IMR-90 (cell line): Measurements from ENCODE around the gene VLDLR. TPM values are rescaled to one million over a fixed set of nuclear protein-coding genes. Genes with fewer than 3 reads are reported as not detected.
A peak's percentile ranks its signal among the peaks of the same experiment; 100 is the strongest.

Experiments
- ATAC-seq: fragments of 200-7000 bp; cut with Tn5 transposase; 2 replicates; pipeline ENCODE4 v1.9.1; 2020; ENCODE audit warnings: low read depth, mild to moderate bottlenecking, moderate library complexity
- BruUV-seq: library from RNA; stranded (reverse); fragments of 400-500 nt; replicated peaks from 2 replicates; lab custom pipeline; 2021; lab: Mats Ljungman, UMichigan
- CTCF ChIA-PET: fragments of 300-600 bp; formaldehyde crosslinking; extraction: SDS; loops from one replicate; lab custom pipeline; 2021; ENCODE audit warnings: antibody characterized with exemption; lab: Yijun Ruan, JAX
- POLR2A ChIA-PET: fragments of 300-600 bp; sonication (Branson Sonifier 250); formaldehyde crosslinking; loops from one replicate; lab custom pipeline; 2022; ENCODE audit warnings: antibody characterized with exemption; ENCODE audit not compliant: unreplicated experiment; lab: Charles Lee
- DNase-seq: peaks from one replicate; pipeline ENCODE4 v3.0.0; 2013
- H2AFZ ChIP-seq: replicated peaks from 2 replicates; pipeline ENCODE3; 2013; ENCODE audit warnings: low read length, mild to moderate bottlenecking; ENCODE audit not compliant: poor library complexity
- H2AK5ac ChIP-seq: 2 replicates; pipeline ENCODE4 v1.6.1; 2013; ENCODE audit warnings: low read depth, low read length, inconsistent platforms
- H2AK9ac ChIP-seq: replicated peaks from 2 replicates; pipeline ENCODE3; 2013; ENCODE audit warnings: mild to moderate bottlenecking, low read depth, low read length, moderate library complexity; ENCODE audit not compliant: poor library complexity
- H2BK120ac ChIP-seq: 2 replicates; pipeline ENCODE4 v1.6.1; 2013; ENCODE audit warnings: low read depth, low read length, inconsistent platforms
- H2BK15ac ChIP-seq: 3 replicates; pipeline ENCODE4 v1.6.1; 2013; ENCODE audit warnings: low read depth, low read length, inconsistent platforms
- H2BK20ac ChIP-seq: 2 replicates; pipeline ENCODE4 v1.6.1; 2013; ENCODE audit warnings: low read depth, mild to moderate bottlenecking, inconsistent platforms, low read length, moderate library complexity
- H2BK5ac ChIP-seq: 2 replicates; pipeline ENCODE4 v1.6.1; 2013; ENCODE audit warnings: mild to moderate bottlenecking, low read depth, low read length, inconsistent platforms; ENCODE audit not compliant: poor library complexity, severe bottlenecking
- H3K14ac ChIP-seq: replicated peaks from 2 replicates; pipeline ENCODE4 v1.6.1; 2013; ENCODE audit warnings: low read depth, low read length, inconsistent platforms
- H3K18ac ChIP-seq: 2 replicates; pipeline ENCODE4 v1.6.1; 2013; ENCODE audit warnings: low read depth, low read length, control low read depth
- H3K23ac ChIP-seq: 2 replicates; pipeline ENCODE4 v1.6.1; 2013; ENCODE audit warnings: low read depth, low read length, inconsistent platforms
- H3K27ac ChIP-seq: 2 replicates; pipeline ENCODE4 v1.5.1; 2013; ENCODE audit warnings: mild to moderate bottlenecking, control low read depth, low read length; ENCODE audit not compliant: insufficient read depth
- H3K27me3 ChIP-seq: 2 replicates; pipeline ENCODE4 v1.6.1; 2013; ENCODE audit warnings: low read length; ENCODE audit not compliant: control insufficient read depth, insufficient read depth
- H3K36me3 ChIP-seq: 2 replicates; pipeline ENCODE4 v1.6.1; 2013; ENCODE audit warnings: low read length, mixed read lengths; ENCODE audit not compliant: control insufficient read depth, insufficient read depth
- H3K4ac ChIP-seq: 2 replicates; pipeline ENCODE4 v1.6.1; 2013; ENCODE audit warnings: low read depth, low read length, inconsistent platforms
- H3K4me1 ChIP-seq: 2 replicates; pipeline ENCODE4 v1.6.1; 2013; ENCODE audit warnings: low read length, mixed read lengths; ENCODE audit not compliant: control insufficient read depth, insufficient read depth
- H3K4me2 ChIP-seq: 2 replicates; pipeline ENCODE4 v1.6.1; 2013; ENCODE audit warnings: low read depth, mild to moderate bottlenecking, control low read depth, low read length, moderate library complexity
- H3K4me3 ChIP-seq: 2 replicates; pipeline ENCODE4 v1.5.1; 2013; ENCODE audit warnings: low read depth, mild to moderate bottlenecking, control low read depth, low read length, moderate library complexity; ENCODE audit not compliant: insufficient read depth
- H3K56ac ChIP-seq: 2 replicates; pipeline ENCODE4 v1.6.1; 2013; ENCODE audit warnings: low read length, inconsistent platforms; ENCODE audit not compliant: insufficient read depth; ENCODE audit errors: extremely low read depth
- H3K79me1 ChIP-seq, 2 experiments: 2 replicates each; pipeline ENCODE4 v1.6.1; 2013; ENCODE audit warnings: low read length in 2 of 2, inconsistent platforms in 1 of 2, low read depth in 1 of 2
- H3K9ac ChIP-seq: 2 replicates; pipeline ENCODE4 v1.6.1; 2013; ENCODE audit warnings: low read depth, low read length, control low read depth
- H3K9me1 ChIP-seq: 2 replicates; pipeline ENCODE4 v1.6.1; 2013; ENCODE audit warnings: low read length, inconsistent platforms; ENCODE audit not compliant: insufficient read depth
- H3K9me3 ChIP-seq: 2 replicates; pipeline ENCODE4 v1.6.1; 2013; ENCODE audit warnings: low read length; ENCODE audit not compliant: control insufficient read depth, insufficient read depth
- H4K20me1 ChIP-seq: 2 replicates; pipeline ENCODE4 v1.6.1; 2013; ENCODE audit warnings: low read length, inconsistent platforms; ENCODE audit not compliant: insufficient read depth
- H4K5ac ChIP-seq: 2 replicates; pipeline ENCODE4 v1.6.1; 2013; ENCODE audit warnings: mild to moderate bottlenecking, low read depth, low read length, control low read depth
- H4K8ac ChIP-seq, 2 experiments: 2 replicates each; pipeline ENCODE4 v1.6.1; 2013; ENCODE audit warnings: low read depth in 2 of 2, low read length in 2 of 2, control low read depth in 1 of 2, inconsistent platforms in 1 of 2
- H4K91ac ChIP-seq: 2 replicates; pipeline ENCODE4 v1.6.1; 2013; ENCODE audit warnings: low read depth, low read length, inconsistent platforms; ENCODE audit not compliant: insufficient read depth
- BHLHE40 ChIP-seq: fragments of 150-350 bp; IDR thresholded peaks from 2 replicates; pipeline ENCODE4 v1.6.1; 2016; ENCODE audit warnings: mild to moderate bottlenecking, low read depth, low read length
- CEBPB ChIP-seq: IDR thresholded peaks from 2 replicates; pipeline ENCODE4 v1.6.1; 2012; ENCODE audit warnings: low read depth, low read length, improper control_type of control experiment
- CHD1 ChIP-seq: IDR thresholded peaks from 2 replicates; pipeline ENCODE4 v1.6.1; 2012; ENCODE audit warnings: low read depth, low read length, improper control_type of control experiment
- CTCF ChIP-seq: conservative IDR thresholded peaks from 2 replicates; pipeline ENCODE4 v1.5.1; 2012; ENCODE audit warnings: mild to moderate bottlenecking, low read depth, low read length, improper control_type of control experiment
- ELK1 ChIP-seq: fragments of 150-350 bp; IDR thresholded peaks from 2 replicates; pipeline ENCODE4 v1.6.1; 2016; ENCODE audit warnings: low read depth, mild to moderate bottlenecking, low read length, moderate library complexity, borderline replicate concordance
- FOS ChIP-seq: fragments of 150-350 bp; IDR thresholded peaks from 2 replicates; pipeline ENCODE4 v1.6.1; 2016; ENCODE audit warnings: low read depth, low read length
- MAFK ChIP-seq: IDR thresholded peaks from 2 replicates; pipeline ENCODE4 v1.6.1; 2012; ENCODE audit warnings: low read depth, low read length, improper control_type of control experiment
- MAZ ChIP-seq: IDR thresholded peaks from 2 replicates; pipeline ENCODE4 v1.6.1; 2012; ENCODE audit warnings: low read depth, mild to moderate bottlenecking, low read length, improper control_type of control experiment, moderate library complexity, borderline replicate concordance
- MXI1 ChIP-seq: IDR thresholded peaks from 2 replicates; pipeline ENCODE4 v1.6.1; 2012; ENCODE audit warnings: low read depth, mild to moderate bottlenecking, low read length, moderate library complexity, borderline replicate concordance
- NFE2L2 ChIP-seq: fragments of 150-350 bp; IDR thresholded peaks from 2 replicates; pipeline ENCODE4 v1.6.1; 2016; ENCODE audit warnings: low read depth, mild to moderate bottlenecking, low read length
- POLR2A ChIP-seq: IDR thresholded peaks from 2 replicates; pipeline ENCODE4 v1.6.1; 2012; ENCODE audit warnings: mild to moderate bottlenecking, low read depth, low read length
- RAD21 ChIP-seq: IDR thresholded peaks from 2 replicates; pipeline ENCODE4 v1.6.1; 2012; ENCODE audit warnings: low read length, improper control_type of control experiment
- RCOR1 ChIP-seq: IDR thresholded peaks from 2 replicates; pipeline ENCODE4 v1.6.1; 2012; ENCODE audit warnings: mild to moderate bottlenecking, low read length, improper control_type of control experiment; ENCODE audit not compliant: insufficient replicate concordance
- RFX5 ChIP-seq: IDR thresholded peaks from 2 replicates; pipeline ENCODE4 v1.8.0; 2012; ENCODE audit warnings: low read depth, mild to moderate bottlenecking, low read length, moderate library complexity
- SMC3 ChIP-seq: fragments of 150-350 bp; IDR thresholded peaks from 2 replicates; pipeline ENCODE4 v1.6.1; 2016; ENCODE audit warnings: low read depth, mild to moderate bottlenecking, antibody characterized with exemption, low read length, moderate library complexity
- USF2 ChIP-seq: fragments of 150-350 bp; IDR thresholded peaks from 2 replicates; pipeline ENCODE4 v1.6.1; 2017; ENCODE audit warnings: mild to moderate bottlenecking, antibody characterized with exemption, low read length, low read depth
- WGBS, 2 experiments: methylation state at CpG; one replicate each; pipeline versions ENCODE4 v1.1.5 to v1.1.7; 2013; ENCODE audit warnings: missing lambda C conversion rate in 2 of 2; ENCODE audit not compliant: insufficient read length in 1 of 2; ENCODE audit errors: extremely low coverage in 2 of 2; 5-methylcytosine and 5-hydroxymethylcytosine counted together
- dilution Hi-C: fragments of 300-500 bp; cut with HindIII; formaldehyde crosslinking; loops from one replicate; pipeline ENCODE4 v1.14.3; 2018; ENCODE audit warnings: low sequenced_read_pairs; ENCODE audit not compliant: unreplicated experiment
- in situ Hi-C: fragments of 300-500 bp; cut with MboI; formaldehyde crosslinking; loops from 3 replicates; pipeline ENCODE4 v1.14.3; 2019; ENCODE audit warnings: low sequenced_read_pairs, inconsistent platforms, mixed read lengths
- intact Hi-C: fragments of 100-400 bp; cut with micrococcal nuclease; formaldehyde crosslinking; loops from 2 replicates; pipeline ENCODE4 v1.10.0; 2022
- polyA plus RNA-seq, 3 experiments: library from polyadenylated mRNA; depleted of rRNA; stranded (reverse); fragments of >200 nt; gene quantifications; 2 replicates each; pipeline ENCODE4 v1.2.3, GENCODE V29; 2012; ENCODE audit warnings: low replicate concordance in 1 of 3
- total RNA-seq: library from RNA; depleted of rRNA; stranded (reverse); fragments of >200 nt; gene quantifications from 2 replicates; pipeline ENCODE4 v1.2.3, GENCODE V29; 2012

Gene VLDLR
- total and polyA plus RNA-seq, 2 of the 4 experiments (the other 2 are of a cell fraction) = 9.0 to 10.2 TPM

GRCh38 chr9:2686911-2687310 lies 65.3 kb downstream of the VLDLR start:
- intact Hi-C loops = no loop called here
- H3K4me1 ChIP-seq = no peaks in the 10 kb centered on the region
- H3K27me3 ChIP-seq = no peaks in the 10 kb centered on the region
- ChIA-PET POLR2A (no interaction called here), CTCF (interaction anchor here (0.6 to 1.2 kb wide), 2 partner anchors 16 to 41 kb away, joined by 3 read pairs; no protein-coding TSS in a partner anchor)
- no TSS peak for BruUV-seq
- no peak overlapping the region for H2AK9ac ChIP-seq
- H2BK15ac ChIP-seq = no peak overlapping the region
- H4K8ac ChIP-seq = no peak overlapping the region
- DNase-seq (no peak), ATAC-seq (no peak)
- TF ChIP-seq RCOR1 (no peak), MAZ (no peak), BHLHE40 (no peak), POLR2A (no peak), CTCF (no peak), MXI1 (no peak), ELK1 (no peak), FOS (no peak), NFE2L2 (no peak), RAD21 (no peak), CHD1 (no peak), MAFK (no peak), SMC3 (no peak), USF2 (no peak), RFX5 (no peak), CEBPB (no peak)
- peaks cover 8% of the 10 kb centered on the region; the same call in 1 of the 2 replicates for H3K9me1 ChIP-seq
- no peak overlapping the region for H2BK20ac ChIP-seq
- H2AK5ac ChIP-seq = no peak overlapping the region
- no peak overlapping the region for H3K14ac ChIP-seq
- no peaks in the 10 kb centered on the region for H4K20me1 ChIP-seq
- H3K36me3 ChIP-seq = no peaks in the 10 kb centered on the region
- in situ Hi-C loops = no loop called here
- no peak overlapping the region for H2BK120ac ChIP-seq
- H3K4me2 ChIP-seq = no peak overlapping the region
- H3K4me3 ChIP-seq = no peak overlapping the region
- no peak overlapping the region for H4K91ac ChIP-seq
- no peak overlapping the region for H3K9ac ChIP-seq
- H3K56ac ChIP-seq = no peak overlapping the region
- no peak overlapping the region for H4K5ac ChIP-seq
- no peak overlapping the region for H3K18ac ChIP-seq
- no peaks in the 10 kb centered on the region for H3K79me1 ChIP-seq
- H3K27ac ChIP-seq = no peak overlapping the region
- H3K4ac ChIP-seq = no peak overlapping the region
- no peak overlapping the region for H3K23ac ChIP-seq
- H2BK5ac ChIP-seq = no peak overlapping the region
- dilution Hi-C loops = no loop called here
- H2AFZ ChIP-seq = peak overlapping the region; percentile 65
- no peaks in the 10 kb centered on the region for H3K9me3 ChIP-seq
- no CpG with 5 or more reads among the region's 4 CpGs for WGBS, 2 experiments
